Right lobe of liver (tissue), 6 donors: Measurements from ENCODE around the gene SLC44A1. TPM values are rescaled to one million over a fixed set of nuclear protein-coding genes. Genes with fewer than 3 reads are reported as not detected.
A peak's percentile ranks its signal among the peaks of the same experiment; 100 is the strongest.

Source experiments
- ATAC-seq, 4 donors: fragments of 200-7000 bp; cut with Tn5 transposase; one replicate each; pipeline ENCODE4 v1.9.1; 2020; ENCODE audit warnings: mild to moderate bottlenecking in 4 of 4, moderate library complexity in 4 of 4
- DNase-seq, 3 donors: peaks; one replicate each; pipeline ENCODE4 v3.0.0-alpha.2; 2020
- H3K27ac ChIP-seq, 3 donors: fragments of 200-600 bp; one replicate each; pipeline ENCODE4 v1.8.0; 2022
- H3K27me3 ChIP-seq, 2 donors: fragments of 200-600 bp; one replicate each; pipeline ENCODE4 v1.8.0; 2022
- H3K36me3 ChIP-seq, 4 donors: fragments of 200-600 bp; sonication (generic) in 1 of 4; one replicate each; pipeline versions ENCODE4 v1.5.1 to v1.8.0; 2017 to 2022; ENCODE audit warnings: control low read depth in 1 of 4
- H3K4me1 ChIP-seq, 4 donors: fragments of 200-600 bp; sonication (generic) in 1 of 4; one replicate each; pipeline versions ENCODE4 v1.5.1 to v1.8.0; 2017 to 2022; ENCODE audit warnings: control low read depth in 1 of 4
- H3K4me3 ChIP-seq, 3 donors: fragments of 200-600 bp; one replicate each; pipeline ENCODE4 v1.8.0; 2022
- H3K9me3 ChIP-seq, 4 donors: fragments of 200-600 bp; sonication (generic) in 1 of 4; one replicate each; pipeline versions ENCODE4 v1.5.1 to v1.8.0; 2017 to 2022; ENCODE audit warnings: control low read depth in 1 of 4
- CTCF ChIP-seq, 4 donors: fragments of 200-600 bp in 3 of 4; fragments of 450-650 bp in 1 of 4; IDR thresholded peaks; one replicate each; pipeline versions ENCODE4 v1.5.1 to v1.8.0; 2016 to 2022; ENCODE audit warnings: antibody characterized with exemption in 4 of 4, mild to moderate bottlenecking in 2 of 4
- POLR2A ChIP-seq: fragments of 450-650 bp; IDR thresholded peaks from one replicate; pipeline ENCODE4 v1.6.1; 2017; ENCODE audit warnings: antibody characterized with exemption, mild to moderate bottlenecking
- WGBS: methylation state at CpG from one replicate; pipeline ENCODE4 v1.1.6; 2018; ENCODE audit warnings: low coverage, low lambda C conversion rate; ENCODE audit not compliant: insufficient coverage; ENCODE audit errors: missing lambda C conversion rate; 5-methylcytosine and 5-hydroxymethylcytosine counted together
- intact Hi-C, 2 donors: fragments of 100-400 bp; cut with DNase I; formaldehyde crosslinking; loops; one replicate each; pipeline versions ENCODE4 v1.11.2 to v1.14.1; 2022
- total RNA-seq, 6 experiments: library from RNA; depleted of rRNA in 2 of 6; stranded (reverse); fragments of >200 nt in 2 of 6; fragmentation: NEBNext Ultra II Directional in 3 of 6; extraction: Animal tissue kit (Norgen Biotek cat#: 25700) in 3 of 6; gene quantifications; one replicate each; pipeline versions ENCODE4 v1.1.0 to v1.2.4, GENCODE V29; 2016 to 2023
- donor health status: DM: no; HTN: yes; CAD: no.
- donor health status: DM: no; HTN: no; CAD: no.
- donor health status: DM: no; HTN: no; CAD: no.
- donor health status: DM: no; HTN: yes; CAD: no.
- donor health status: DM: no; HTN: yes; CAD: no.

The SLC44A1 gene
- total RNA-seq, 6 experiments from 2014 or later, result 44.7 to 73.2 (median 50.1) TPM

- 70% methylated on average over 7 of the region's 8 CpGs for WGBS
- H3K27me3 ChIP-seq, result no peaks in the 10 kb centered on the region
- intact Hi-C loops, result loop anchor here (5.0 to 10.0 kb wide), 2 partner anchors 251 to 258 kb away; no protein-coding TSS in a partner anchor
These were observed 171.2 kb downstream of the SLC44A1 start for GRCh38 chr9:105415662-105415980.

GRCh38 chr9:105416840-105417239 lies 172.4 kb downstream of the SLC44A1 start:
- no peak for DNase-seq
- no peaks in the 10 kb centered on the region for H3K27me3 ChIP-seq
- peaks cover 0 to 64% (median 13%) of the 10 kb centered on the region in 4 donors for H3K4me1 ChIP-seq

More at GRCh38 chr9:105415662-105415980, 171.2 kb downstream of the SLC44A1 start:
- H3K27ac ChIP-seq, result no peak overlapping the region
- no peaks in the 10 kb centered on the region for H3K36me3 ChIP-seq
- no peak for TF ChIP-seq CTCF (IDR thresholded peaks at IDR 0.05)
- no peak for TF ChIP-seq POLR2A
- DNase-seq (no peak), ATAC-seq (no peak)
- peaks cover 0 to 58% (median 13%) of the 10 kb centered on the region in 4 donors for H3K4me1 ChIP-seq
- H3K4me3 ChIP-seq, result no peak overlapping the region
- no peaks in the 10 kb centered on the region for H3K9me3 ChIP-seq

GRCh38 chr9:105418588-105419500 lies 174.4 kb downstream of the SLC44A1 start:
- Histone ChIP-seq H3K27ac (peak overlapping the region; percentile 56 to 88 (median 72)), H3K36me3 (no peaks in the 10 kb centered on the region), H3K27me3 (no peaks in the 10 kb centered on the region), H3K4me1 (peaks cover 0 to 60% (median 13%) of the 10 kb centered on the region in 4 donors), H3K4me3 (peak overlapping the region in 1 of 3 donors; percentile 7), H3K9me3 (no peaks in the 10 kb centered on the region)
- 21% methylated on average over 3 of the region's 3 CpGs for WGBS
- no peak for TF ChIP-seq POLR2A
- TF ChIP-seq CTCF (IDR thresholded peaks at IDR 0.05), result no peak
- intact Hi-C loops, result loop anchor here (5.0 to 10.0 kb wide), 2 partner anchors 254 to 262 kb away; no protein-coding TSS in a partner anchor
- ATAC-seq (peak; percentile 73 to 89 (median 84)), DNase-seq (peak; percentile 69 to 91 (median 89))

More at GRCh38 chr9:105416840-105417239, 172.4 kb downstream of the SLC44A1 start:
- no peak for TF ChIP-seq CTCF (IDR thresholded peaks at IDR 0.05)
- no peak for TF ChIP-seq POLR2A
- peak in 1 of 4 donors; percentile 13 for ATAC-seq
- Histone ChIP-seq H3K9me3 (no peaks in the 10 kb centered on the region), H3K4me3 (no peak overlapping the region), H3K36me3 (no peaks in the 10 kb centered on the region), H3K27ac (peak overlapping the region in 2 of 3 donors; percentile 72 to 88)
- WGBS, result 42% methylated on average over 1 of the region's 1 CpG
- intact Hi-C loops, result loop anchor here (5.0 to 10.0 kb wide), 2 partner anchors 252 to 260 kb away; no protein-coding TSS in a partner anchor

GRCh38 chr9:105419816-105420597 lies 175.6 kb downstream of the SLC44A1 start:
- TF ChIP-seq POLR2A (no peak), CTCF (IDR thresholded peaks at IDR 0.05) (no peak)
- intact Hi-C loops, result loop anchor here (5.0 to 10.0 kb wide), 2 partner anchors 255 to 263 kb away; no protein-coding TSS in a partner anchor
- Histone ChIP-seq H3K4me3 (peak overlapping the region in 1 of 3 donors; percentile 7), H3K27me3 (no peaks in the 10 kb centered on the region), H3K9me3 (no peaks in the 10 kb centered on the region), H3K4me1 (peaks cover 0 to 50% (median 13%) of the 10 kb centered on the region in 4 donors), H3K36me3 (no peaks in the 10 kb centered on the region), H3K27ac (peak overlapping the region in 2 of 3 donors; percentile 72 to 88)
- 39% methylated on average over 10 of the region's 10 CpGs for WGBS
- peak in 3 of 4 donors; percentile 1 to 32 (median 21) for ATAC-seq
- peak in 2 of 3 donors; percentile 55 to 62 for DNase-seq
